GM18520 (cell line): ENCODE measurements around the gene SLC28A1.

ENCODE experiments used
- ATAC-seq: cut with Tn5 transposase; IDR thresholded peaks from one replicate; pipeline ENCODE4 v1.9.1; 2021; ENCODE audit not compliant: unreplicated experiment

The SLC28A1 gene

DNA sequence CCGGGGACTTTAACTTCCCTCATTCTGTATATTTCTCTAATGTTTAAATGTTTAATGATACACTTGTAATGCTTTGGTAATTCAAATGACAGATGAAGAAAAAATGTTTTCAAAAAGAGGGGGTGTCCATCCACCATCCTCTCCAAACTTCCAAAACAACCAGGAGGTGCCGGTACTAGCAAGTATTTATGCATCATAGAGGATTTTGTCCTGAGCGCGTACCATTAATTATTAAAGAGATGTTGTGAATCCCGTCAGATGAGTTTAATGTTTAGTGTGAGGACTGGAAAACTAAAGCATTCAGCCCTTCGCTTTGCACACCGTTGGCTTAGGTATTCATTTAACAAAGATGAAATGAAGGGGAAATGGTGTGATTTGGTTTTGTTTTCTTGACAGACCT is 1.3 kb downstream of the SLC28A1 start:
- ATAC-seq = no peak

DNA sequence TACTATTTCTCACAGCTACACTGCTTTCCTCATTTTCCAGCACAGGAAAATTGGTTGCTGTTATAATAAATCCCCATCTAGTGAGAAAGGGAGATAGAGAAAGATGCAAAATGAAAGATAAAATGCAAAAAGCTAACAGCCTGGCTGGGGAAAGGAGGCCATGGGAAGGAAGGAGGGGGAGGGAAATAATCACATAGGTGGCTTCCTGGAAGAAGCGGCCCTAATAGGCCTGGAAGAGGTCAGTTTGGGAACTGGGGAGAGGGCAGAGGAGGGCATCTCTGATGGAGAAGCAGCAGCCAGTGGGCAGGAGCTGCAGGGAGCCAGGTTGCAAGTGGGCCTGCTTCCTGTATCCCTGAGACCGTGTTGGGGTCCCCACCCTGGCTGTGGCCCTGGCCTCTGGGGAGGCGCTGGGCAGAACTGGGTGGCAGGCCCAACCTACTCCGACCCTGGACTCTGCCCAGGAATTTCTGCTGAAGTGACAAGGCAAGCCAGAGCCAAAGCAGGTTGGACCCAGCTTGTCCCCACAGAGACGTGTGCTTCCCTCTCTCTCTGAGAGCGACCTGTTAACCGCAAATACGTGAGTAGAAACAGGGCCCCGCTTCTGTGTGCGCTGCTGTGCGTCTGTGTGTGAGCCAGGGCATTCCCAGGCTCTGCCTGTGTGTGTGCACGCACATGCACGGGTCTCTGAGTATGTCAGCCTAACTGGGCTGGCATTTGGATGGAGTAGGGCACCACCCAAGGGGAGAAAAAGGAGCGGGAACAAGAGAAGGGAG is 1.9 kb downstream of the SLC28A1 start:
- ATAC-seq = no peak

DNA sequence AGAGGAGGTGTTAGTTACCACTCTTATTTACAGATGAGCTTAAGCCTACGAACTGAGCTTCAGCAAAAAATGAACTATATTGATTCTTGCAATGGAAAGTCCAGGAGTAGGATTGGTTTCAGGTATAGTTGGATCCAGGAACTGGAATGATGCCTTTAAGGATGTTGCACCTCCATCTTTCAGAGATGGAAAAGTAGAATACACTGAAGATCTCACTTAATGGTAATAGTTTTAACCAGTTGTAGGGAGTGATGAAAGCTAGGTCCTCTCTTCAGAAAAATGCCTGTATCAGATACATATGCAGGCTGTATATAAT is 2.5 kb downstream of the SLC28A1 start:
- ATAC-seq = no peak

DNA sequence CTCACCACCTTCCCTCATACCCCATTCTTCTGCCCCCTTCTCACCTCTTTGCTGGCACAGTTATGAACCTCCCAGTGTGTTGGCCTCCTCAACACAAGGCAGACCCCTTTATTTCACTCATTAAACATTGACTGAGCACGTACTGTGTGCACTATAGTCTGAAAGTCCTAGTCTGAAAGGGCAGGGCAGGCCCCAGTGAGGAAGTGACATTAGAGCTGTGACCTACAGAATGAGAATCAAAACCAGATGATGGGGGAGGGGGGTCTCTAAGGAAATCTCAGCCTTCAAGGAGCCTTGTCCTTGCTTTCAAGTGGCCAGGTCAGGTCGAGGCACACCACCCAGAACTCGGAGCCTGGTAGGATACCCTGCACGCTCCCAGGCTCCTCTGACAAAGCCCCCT is 3.5 kb downstream of the SLC28A1 start:
- no peak for ATAC-seq

DNA sequence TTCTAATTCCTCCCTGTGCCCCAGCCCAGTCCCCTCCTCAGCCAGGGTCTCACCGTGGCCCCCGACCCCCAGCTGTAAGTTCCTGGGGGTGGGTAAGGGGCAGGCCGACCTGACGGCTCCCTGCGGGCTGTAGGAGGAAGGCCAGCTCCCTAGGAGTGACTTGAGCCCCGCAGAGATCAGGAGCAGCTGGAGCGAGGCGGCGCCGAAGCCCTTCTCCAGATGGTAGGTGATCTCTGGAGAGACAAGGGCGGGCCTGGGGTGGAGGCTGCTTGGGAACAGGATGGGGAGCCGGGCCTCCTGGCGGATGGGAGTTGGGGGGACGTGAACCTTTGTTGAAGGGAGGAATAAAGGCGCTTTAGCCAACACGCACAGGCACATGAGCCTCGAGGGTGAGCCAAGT is 4.2 kb downstream of the SLC28A1 start:
- ATAC-seq = no peak

DNA sequence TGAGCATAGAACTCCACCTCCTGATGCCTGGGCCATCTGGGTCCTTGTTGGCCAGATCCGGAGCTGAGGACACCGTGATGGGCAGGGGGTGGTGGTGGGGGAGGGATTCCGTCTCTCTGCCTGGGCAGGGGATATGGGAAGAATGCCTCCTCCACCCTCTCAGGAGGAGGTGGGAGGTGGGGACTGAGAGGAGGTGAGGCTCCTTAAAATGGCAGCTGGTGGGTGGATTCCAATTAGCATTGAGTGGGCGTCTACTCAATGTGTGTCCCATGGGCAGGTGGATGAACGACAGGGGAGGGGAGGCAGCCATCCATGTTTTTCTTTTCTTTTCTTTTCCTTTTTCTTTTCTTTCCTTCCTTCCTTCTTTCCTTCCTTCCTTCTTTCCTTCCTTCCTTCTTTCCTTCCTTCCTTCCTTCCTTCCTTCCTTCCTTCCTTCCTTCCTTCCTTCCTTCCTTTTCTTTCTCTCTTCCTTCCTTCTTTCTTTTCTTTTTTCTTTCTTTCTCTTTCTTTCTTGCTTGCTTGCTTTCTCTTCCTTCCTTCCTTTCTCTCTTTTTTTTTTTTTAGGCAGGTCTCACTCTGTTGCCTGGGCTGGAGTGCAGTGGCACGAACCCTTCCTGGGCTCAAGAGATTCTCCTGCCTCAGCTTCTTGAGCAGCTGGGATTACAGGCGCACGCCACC is 5.0 kb downstream of the SLC28A1 start:
- ATAC-seq = no peak

DNA sequence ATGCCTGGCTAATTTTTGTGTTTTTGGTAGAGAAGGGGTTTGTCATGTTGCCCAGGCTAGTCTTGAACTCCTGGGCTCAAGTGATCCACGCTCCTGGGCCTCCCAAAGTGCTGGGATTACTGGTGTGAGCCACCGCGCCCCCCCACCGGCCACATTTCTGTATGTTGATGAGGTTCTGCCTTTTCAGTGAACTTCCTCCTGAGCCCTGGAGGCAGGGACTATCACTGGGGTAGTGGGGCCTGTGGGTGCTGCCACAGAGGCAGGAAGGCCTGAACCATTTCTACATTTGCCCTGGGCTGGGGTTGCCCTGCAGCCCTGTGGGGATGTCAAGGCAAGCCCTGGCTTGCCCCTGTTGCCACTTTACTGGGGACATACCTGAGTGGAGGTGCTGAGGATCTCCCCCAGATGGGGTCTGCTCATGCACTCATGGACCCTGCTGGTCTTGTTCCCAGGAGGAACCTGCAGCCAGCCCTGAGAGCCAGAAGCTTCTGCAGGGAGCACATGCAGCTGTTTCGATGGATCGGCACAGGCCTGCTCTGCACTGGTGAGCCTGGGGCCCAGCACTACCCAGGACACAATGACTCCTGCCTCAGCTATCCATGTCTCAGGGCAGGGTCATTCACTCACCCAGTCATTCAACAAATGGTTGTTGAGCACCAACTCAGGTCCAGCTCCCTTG is 5.7 kb downstream of the SLC28A1 start:
- ATAC-seq = no peak

DNA sequence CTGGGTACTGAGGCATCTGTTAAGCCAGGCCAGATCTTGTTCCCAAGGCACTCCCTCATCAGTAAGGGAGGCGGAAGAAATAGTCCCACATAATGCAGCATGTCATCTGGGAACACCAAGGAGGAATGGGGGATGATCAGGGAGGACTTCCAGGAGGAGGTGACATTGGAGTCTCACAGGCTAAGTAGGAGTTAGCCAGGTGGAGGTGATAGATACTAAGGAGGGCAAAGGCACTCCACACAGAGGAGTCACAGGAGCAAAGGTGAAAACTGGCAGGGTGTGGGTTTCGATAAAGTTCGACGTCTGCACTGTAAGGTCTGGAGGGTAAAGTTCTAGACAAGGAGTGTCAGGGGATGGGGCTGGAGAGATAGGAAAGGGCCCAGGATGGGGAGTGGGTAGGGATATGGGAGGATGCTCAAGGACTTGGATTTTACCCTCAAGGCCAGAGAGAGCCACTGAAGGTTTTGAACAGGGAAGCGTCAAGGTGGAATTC is 6.3 kb downstream of the SLC28A1 start:
- ATAC-seq = no peak

DNA sequence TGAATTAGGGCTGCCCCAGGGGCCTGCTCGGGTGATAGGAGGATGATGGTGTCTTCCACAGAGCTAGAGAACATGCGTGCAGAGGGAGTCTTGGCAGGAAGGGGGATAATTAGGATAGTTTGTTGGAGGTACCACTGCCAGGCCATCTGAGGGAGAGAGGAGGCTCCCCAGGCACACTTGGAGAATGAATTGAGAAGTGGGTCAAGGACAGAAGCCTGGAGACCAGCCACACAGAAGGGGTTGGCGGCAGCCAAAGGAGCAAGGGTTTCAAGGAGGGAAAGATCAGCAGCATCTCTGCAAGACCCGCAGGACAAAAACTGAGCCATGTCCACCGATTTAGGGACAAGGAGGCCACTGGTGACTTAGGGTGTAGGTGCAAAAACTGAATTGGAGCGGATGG is 6.9 kb downstream of the SLC28A1 start:
- no peak for ATAC-seq

DNA sequence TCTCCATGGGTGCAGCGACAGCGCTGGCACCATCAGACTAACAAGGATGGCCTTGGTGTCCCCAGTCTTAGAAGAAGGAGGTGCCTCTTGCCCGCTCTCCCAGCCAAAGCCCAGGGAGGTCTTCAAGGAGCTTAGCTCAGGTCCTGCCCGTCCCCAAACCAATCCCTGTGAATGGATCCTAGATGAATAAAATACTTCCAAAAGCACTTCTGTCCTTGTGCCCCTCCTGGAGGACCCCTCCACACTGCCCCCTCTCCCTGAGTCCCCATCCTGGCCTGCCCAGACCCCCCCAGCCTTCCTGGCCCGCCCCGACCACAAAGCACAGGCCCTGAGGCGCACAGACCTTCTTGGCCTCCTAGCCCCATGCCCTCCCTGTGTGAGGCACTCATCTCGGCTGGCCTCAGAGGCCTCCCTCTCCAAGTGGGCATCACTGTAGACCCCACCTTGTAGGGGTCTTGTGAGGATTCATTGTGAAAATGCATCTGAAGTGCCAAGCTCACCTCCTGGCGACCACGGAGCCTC is 8.4 kb downstream of the SLC28A1 start:
- ATAC-seq = no peak

DNA sequence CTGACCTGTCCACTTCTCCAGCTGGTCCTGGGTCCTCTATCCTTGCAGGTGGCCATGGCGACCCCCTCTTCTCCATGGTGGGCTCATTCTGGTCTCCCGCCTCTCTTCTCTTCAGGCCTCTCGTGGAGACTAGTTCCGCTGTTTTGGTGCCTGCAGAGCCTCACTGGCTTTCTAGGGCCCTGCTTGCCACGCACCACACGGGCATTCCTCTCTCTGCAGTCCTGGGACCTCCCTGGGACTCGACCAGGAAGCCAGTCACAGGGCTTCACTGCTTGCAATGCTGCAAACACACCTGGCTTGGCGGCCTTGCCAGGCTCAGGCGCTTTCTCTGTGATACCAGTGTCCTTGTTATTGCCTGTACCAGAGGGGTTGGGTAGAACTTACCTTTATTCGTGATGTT is 9.1 kb downstream of the SLC28A1 start:
- ATAC-seq = no peak

DNA sequence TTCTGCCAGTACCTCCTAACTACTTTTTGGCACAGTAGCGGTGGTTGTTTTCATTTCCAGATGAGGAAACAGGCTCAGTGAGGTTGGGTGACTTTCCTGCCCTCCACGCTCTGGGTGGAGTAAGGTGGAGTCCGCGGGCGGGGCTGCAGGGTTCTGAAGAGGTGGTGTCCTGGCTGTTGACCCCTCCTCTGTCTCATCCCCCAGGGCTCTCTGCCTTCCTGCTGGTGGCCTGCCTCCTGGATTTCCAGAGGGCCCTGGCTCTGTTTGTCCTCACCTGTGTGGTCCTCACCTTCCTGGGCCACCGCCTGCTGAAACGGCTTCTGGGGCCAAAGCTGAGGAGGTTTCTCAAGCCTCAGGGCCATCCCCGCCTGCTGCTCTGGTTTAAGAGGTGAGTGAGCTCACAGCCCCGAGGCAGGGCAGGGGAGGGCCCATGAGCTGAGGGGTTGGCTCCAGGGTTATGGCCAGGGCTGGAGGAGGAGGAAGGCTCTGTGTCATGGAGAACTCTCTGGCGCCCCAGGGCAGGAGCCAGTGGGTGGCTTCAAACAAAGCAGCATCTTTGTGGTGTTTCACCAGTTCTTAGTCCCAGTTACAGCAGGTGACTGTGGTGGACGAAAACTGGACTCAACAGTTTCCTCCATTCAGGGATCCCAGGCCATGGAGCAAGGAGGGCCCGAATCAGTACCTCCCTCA is 10.4 kb downstream of the SLC28A1 start:
- no peak for ATAC-seq

DNA sequence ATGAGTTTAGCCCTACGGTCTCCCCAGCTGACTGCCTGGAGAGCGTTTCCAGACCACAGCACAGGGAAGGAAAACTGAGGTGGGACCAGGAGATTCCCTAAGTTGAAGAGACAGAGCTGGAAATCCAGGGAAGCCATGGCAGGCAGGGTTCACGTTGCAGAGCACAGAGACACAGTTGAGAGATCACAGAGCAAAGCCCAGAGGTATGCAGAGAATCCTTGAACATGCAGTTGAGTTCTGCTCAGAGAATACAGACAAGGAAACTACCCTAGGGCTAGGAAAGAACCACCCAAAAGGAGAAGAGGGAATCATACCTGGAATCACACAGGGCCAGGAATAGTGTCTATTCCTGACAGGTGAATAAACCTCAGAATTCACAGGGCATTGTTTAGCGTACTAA is 14.3 kb downstream of the SLC28A1 start:
- no peak for ATAC-seq

DNA sequence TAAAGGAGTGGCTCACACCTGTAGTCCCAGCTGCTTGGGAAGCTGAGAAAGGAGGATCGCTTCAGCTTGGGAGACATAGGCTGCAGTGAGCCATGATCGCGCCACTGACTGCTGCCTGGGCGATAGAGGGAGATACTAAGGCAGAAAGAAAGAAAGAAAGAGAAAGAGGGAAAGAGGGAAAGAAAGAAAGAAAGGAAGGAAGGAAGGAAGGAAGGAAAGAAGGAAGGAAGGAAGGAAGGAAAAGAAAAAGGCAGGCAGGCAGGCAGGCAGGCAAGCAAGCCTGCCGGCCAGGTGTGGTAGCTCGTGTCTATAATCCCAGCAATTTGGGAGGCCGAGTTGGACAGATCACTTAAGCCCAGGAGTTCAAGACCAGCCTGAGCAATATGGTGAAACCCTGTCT is 15.3 kb downstream of the SLC28A1 start:
- ATAC-seq = no peak

DNA sequence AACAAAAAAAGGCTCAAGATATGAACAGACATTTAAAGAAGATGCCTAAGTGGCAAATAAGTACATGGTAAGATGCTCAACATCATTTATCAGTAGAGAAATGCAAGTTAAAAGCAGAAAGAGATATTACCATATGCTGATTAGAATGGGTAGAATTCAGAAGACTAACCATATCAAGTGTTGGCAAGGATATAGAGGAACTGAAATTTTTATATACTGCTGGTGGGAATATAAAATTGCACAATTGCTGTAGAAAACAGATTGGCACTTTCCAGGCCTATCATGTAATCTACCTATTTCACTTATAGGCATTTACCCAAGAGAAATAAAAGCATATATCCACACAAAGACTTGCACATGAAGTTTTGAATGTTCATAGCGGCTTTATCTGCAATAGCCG is 17.1 kb downstream of the SLC28A1 start:
- ATAC-seq = no peak

DNA sequence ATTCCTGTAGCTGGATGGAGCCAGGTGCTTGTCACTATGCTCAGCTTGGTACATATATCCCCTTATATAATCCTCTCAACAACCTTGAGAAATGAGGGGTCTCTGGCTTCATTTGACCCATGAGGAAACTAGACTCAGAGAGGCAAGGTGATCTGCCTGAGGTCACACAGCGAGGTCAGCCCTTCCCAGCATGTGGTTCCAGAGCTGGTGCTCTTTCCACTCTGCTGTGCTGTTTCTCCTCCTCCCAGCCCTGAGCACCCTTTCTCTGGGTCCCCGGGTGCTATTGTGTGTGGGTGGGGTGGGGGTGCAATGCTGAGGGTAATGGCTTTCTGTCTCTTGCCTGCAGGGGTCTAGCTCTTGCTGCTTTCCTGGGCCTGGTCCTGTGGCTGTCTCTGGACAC is 19.3 kb downstream of the SLC28A1 start:
- no peak for ATAC-seq

DNA sequence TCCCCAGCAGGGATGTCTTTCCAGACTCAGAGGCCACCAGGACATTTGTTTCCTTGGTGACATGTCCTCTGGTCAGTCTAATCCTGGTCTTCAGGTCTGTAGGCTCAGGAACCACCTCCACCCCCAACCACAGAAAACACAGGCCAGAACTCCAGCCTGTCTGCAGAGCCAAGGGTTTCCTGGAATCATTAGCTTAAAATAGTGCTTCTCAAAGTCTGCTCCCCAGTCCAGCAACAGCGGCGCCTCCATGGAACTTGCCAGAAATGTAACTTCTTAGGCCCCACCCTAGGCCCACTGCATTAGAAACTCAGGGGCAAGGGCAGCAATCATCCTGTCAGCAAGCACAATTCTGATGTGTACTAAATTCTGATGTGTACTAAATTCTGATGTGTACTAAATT is 20.0 kb downstream of the SLC28A1 start:
- no peak for ATAC-seq

DNA sequence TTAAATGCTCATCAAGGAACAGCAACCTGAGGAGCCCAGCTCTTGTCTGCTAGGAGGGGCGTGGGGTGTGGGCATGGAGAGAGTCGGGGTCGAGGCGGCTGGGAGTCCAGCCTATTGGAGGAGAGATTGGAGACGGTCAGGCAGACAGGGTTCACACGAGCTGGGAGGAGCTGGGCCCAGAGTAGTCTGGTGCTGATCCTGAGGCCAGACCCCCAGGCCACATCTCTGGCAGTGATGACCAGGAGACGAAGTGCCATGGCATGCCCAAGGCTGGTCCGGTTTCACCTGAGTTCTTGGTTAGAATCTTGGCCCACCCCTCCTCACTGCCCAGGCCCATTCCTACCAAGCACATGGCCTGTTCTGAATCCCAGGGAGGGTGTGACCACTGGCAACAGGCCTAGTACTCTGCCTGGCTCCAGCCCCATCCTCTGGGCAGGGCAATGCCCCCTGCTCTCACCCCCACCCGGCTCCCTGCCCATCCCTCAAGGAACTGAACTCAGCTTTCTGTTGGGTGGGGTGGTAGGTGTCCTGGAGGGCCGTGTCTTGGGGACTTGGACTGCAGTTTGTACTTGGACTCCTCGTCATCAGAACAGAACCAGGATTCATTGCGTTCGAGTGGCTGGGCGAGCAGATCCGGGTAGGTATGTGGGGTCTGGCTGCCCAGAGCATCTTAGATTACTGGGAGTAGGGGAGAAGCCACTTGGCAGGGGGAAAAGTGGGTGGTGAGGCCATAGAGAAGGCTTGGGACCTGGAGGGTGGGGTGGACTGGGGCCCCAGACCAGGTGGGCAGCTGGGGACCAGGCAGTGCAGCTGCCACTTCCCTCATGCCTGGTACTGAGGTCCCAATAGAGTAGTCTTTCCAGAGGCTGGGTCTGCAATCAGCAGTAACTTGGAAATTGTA is 20.8 kb downstream of the SLC28A1 start:
- no peak for ATAC-seq

DNA sequence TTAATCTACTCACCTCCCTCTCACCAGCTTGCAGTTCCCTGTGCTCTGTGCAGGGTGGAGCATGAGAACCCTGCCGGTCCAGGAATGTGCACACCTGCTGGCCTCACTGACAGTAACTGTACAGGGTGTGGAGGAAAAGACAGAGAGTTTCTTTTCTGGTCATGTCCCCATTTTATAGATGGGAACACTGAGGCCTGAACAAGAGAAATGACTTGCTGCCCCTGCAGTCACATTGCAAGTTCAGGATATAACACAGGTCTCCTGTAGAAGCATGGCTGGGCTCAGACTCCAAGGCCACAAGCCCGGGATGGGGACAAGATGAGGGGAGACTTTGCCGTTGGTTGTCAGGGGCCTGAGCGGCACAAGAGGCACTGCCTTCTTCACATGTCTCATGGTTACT is 23.3 kb downstream of the SLC28A1 start:
- ATAC-seq = no peak

DNA sequence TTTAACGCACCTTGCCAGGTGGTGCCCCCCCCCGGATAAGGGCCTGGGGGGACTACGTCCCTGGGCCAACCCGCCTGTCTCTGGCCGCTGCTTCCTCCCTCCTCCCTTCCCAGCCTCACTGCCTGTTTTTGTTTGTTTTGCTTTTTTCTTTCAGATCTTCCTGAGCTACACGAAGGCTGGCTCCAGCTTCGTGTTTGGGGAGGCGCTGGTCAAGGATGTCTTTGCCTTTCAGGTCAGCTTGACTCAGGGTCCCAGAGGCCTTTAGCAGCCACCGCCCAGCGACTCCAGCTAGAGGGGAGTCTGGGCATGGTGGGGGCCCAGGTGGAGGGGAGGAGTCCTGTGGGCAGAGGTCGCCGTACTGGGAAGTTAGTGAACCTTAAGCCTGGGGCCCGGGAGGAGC is 24.1 kb downstream of the SLC28A1 start:
- no peak for ATAC-seq
